GM23338 (cell line): Measurements from ENCODE around the gene RNF8. TPM values are rescaled to one million over a fixed set of nuclear protein-coding genes. Genes with fewer than 3 reads are reported as not detected.
A peak's percentile ranks its signal among the peaks of the same experiment; 100 is the strongest.

ENCODE experiments used
- ATAC-seq: fragments of 200-7000 bp; cut with Tn5 transposase; 3 replicates; pipeline ENCODE4 v1.9.1; 2020
- DNase-seq: peaks from one replicate; pipeline ENCODE4 v3.0.0-alpha.2; 2015; ENCODE audit warnings: low spot score
- H2AFZ ChIP-seq: fragments of 200-600 bp; sonication (generic); 2 replicates; pipeline ENCODE4 v1.8.0; 2016; ENCODE audit warnings: antibody characterized with exemption, mild to moderate bottlenecking, moderate library complexity
- H3F3A ChIP-seq: fragments of 200-600 bp; sonication (generic); replicated peaks from 2 replicates; pipeline ENCODE4 v1.8.0; 2017; ENCODE audit warnings: antibody characterized with exemption, mixed run types, low read depth
- H3K27ac ChIP-seq: fragments of 200-600 bp; sonication (generic); 2 replicates; pipeline ENCODE4 v1.6.1; 2016; ENCODE audit warnings: low read depth
- H3K27me3 ChIP-seq: fragments of 200-600 bp; sonication (generic); 2 replicates; pipeline ENCODE4 v1.8.0; 2016; ENCODE audit warnings: mild to moderate bottlenecking, mixed run types, moderate library complexity; ENCODE audit not compliant: insufficient read depth
- H3K36me3 ChIP-seq: fragments of 200-600 bp; sonication (generic); 2 replicates; pipeline ENCODE4 v1.8.0; 2016; ENCODE audit warnings: mild to moderate bottlenecking; ENCODE audit not compliant: insufficient read depth
- H3K4me1 ChIP-seq: fragments of 200-600 bp; sonication (generic); 2 replicates; pipeline ENCODE4 v1.8.0; 2016; ENCODE audit warnings: mild to moderate bottlenecking, moderate library complexity; ENCODE audit not compliant: insufficient read depth
- H3K4me2 ChIP-seq: fragments of 200-600 bp; sonication (generic); 2 replicates; pipeline ENCODE4 v1.7.1; 2017; ENCODE audit warnings: mixed run types
- H3K4me3 ChIP-seq: fragments of 200-600 bp; sonication (generic); 2 replicates; pipeline ENCODE4 v1.6.1; 2016; ENCODE audit warnings: mixed run types
- H3K79me2 ChIP-seq: fragments of 200-600 bp; sonication (generic); replicated peaks from 2 replicates; pipeline ENCODE4 v1.8.0; 2017; ENCODE audit warnings: mild to moderate bottlenecking; ENCODE audit not compliant: insufficient read depth
- H3K9me2 ChIP-seq: fragments of 200-600 bp; sonication (generic); 2 replicates; pipeline ENCODE4 v1.8.0; 2017; ENCODE audit not compliant: insufficient read depth
- H4K20me1 ChIP-seq: fragments of 200-600 bp; sonication (generic); replicated peaks from 2 replicates; pipeline ENCODE4 v1.8.0; 2017; ENCODE audit warnings: mild to moderate bottlenecking; ENCODE audit not compliant: insufficient read depth
- H3K27ac Mint-ChIP-seq: 2 replicates; pipeline ENCODE4 v1.8.0; 2020; ENCODE audit warnings: inconsistent platforms, mild to moderate bottlenecking, moderate library complexity, mixed read lengths
- H3K27me3 Mint-ChIP-seq: 3 replicates; pipeline ENCODE4 v1.8.0; 2022; ENCODE audit warnings: low read depth, mild to moderate bottlenecking, moderate library complexity, mixed read lengths, inconsistent platforms; ENCODE audit not compliant: insufficient read depth, poor library complexity
- H3K36me3 Mint-ChIP-seq: 3 replicates; pipeline ENCODE4 v1.8.0; 2021; ENCODE audit warnings: low read depth, mild to moderate bottlenecking, inconsistent platforms, moderate library complexity, mixed read lengths
- H3K4me1 Mint-ChIP-seq: 3 replicates; pipeline ENCODE4 v1.8.0; 2020; ENCODE audit warnings: mild to moderate bottlenecking, inconsistent platforms, mixed read lengths
- H3K4me3 Mint-ChIP-seq: 3 replicates; pipeline ENCODE4 v1.8.0; 2021; ENCODE audit warnings: moderate library complexity, mild to moderate bottlenecking, inconsistent platforms, mixed read lengths
- H3K9me3 Mint-ChIP-seq: 3 replicates; pipeline ENCODE4 v1.8.0; 2020; ENCODE audit warnings: moderate library complexity, mild to moderate bottlenecking, inconsistent platforms, mixed read lengths
- CREB1 ChIP-seq: fragments of 250-450 bp; sonication (Bioruptor Pico); IDR thresholded peaks from 2 replicates; pipeline ENCODE4 v1.5.0; 2020; ENCODE audit warnings: low read depth, mild to moderate bottlenecking, moderate library complexity
- CTCF ChIP-seq, 2 experiments: fragments of 200-600 bp in 1 of 2; sonication (generic) in 1 of 2; conservative IDR thresholded peaks; 2 replicates each; pipeline versions ENCODE4 v1.5.1 to v1.6.1; 2016 to 2017; ENCODE audit warnings: antibody characterized with exemption in 2 of 2, low read depth in 2 of 2, mild to moderate bottlenecking in 2 of 2, moderate library complexity in 1 of 2
- ETS1 ChIP-seq: IDR thresholded peaks from 2 replicates; pipeline ENCODE4 v1.6.1; 2016; ENCODE audit warnings: antibody characterized with exemption
- EZH2 ChIP-seq: fragments of 200-600 bp; sonication (generic); IDR thresholded peaks from one replicate; pipeline ENCODE4 v1.8.0; 2017; ENCODE audit warnings: antibody characterized with exemption, mild to moderate bottlenecking, low read depth; ENCODE audit not compliant: unreplicated experiment
- EZH2phosphoT487 ChIP-seq: fragments of 200-600 bp; sonication (generic); IDR thresholded peaks from one replicate; pipeline ENCODE4 v1.8.1; 2018; ENCODE audit warnings: antibody characterized with exemption; ENCODE audit not compliant: unreplicated experiment
- NANOG ChIP-seq: IDR thresholded peaks from 2 replicates; pipeline ENCODE4 v1.6.1; 2016; ENCODE audit warnings: antibody characterized with exemption, borderline replicate concordance
- POLR2AphosphoS5 ChIP-seq: IDR thresholded peaks from 2 replicates; pipeline ENCODE4 v1.6.1; 2016; ENCODE audit warnings: antibody characterized with exemption, low read depth
- STAT1 ChIP-seq: IDR thresholded peaks from one replicate; pipeline ENCODE4 v1.6.1; 2016; ENCODE audit warnings: antibody characterized with exemption; ENCODE audit not compliant: unreplicated experiment
- ZNF114 ChIP-seq: fragments of 250-450 bp; sonication (Bioruptor Pico); IDR thresholded peaks from 2 replicates; pipeline ENCODE4 v1.5.0; 2020; ENCODE audit warnings: mild to moderate bottlenecking, moderate library complexity
- ZNF331 ChIP-seq: fragments of 250-450 bp; sonication (Bioruptor Pico); IDR thresholded peaks from 2 replicates; pipeline ENCODE4 v1.5.0; 2020; ENCODE audit warnings: low read depth, mild to moderate bottlenecking, moderate library complexity
- ZNF462 ChIP-seq: fragments of 250-450 bp; sonication (Bioruptor Pico); IDR thresholded peaks from 2 replicates; pipeline ENCODE4 v1.5.0; 2020; ENCODE audit warnings: mild to moderate bottlenecking, moderate library complexity
- polyA plus RNA-seq: library from polyadenylated mRNA; unstranded; fragments of >200 nt; fragmentation: Nextera tagmentation; extraction: Ambion mirVana; gene quantifications from 2 replicates; pipeline ENCODE4 v1.2.1, GENCODE V29; 2016
- total RNA-seq: library from RNA; depleted of rRNA; stranded (reverse); fragments of >200 nt; shearing (Covaris generic); gene quantifications from 2 replicates; pipeline ENCODE4 v1.2.3, GENCODE V29; 2014

RNF8 gene
- total and polyA plus RNA-seq, 2 experiments from 2014 or later: 41.6 to 55.2 TPM

GRCh38 chr6:37314487-37315156 lies 39.2 kb upstream of the RNF8 start:
- no peaks in the 10 kb centered on the region for H3K9me2 ChIP-seq
- Mint-ChIP-seq H3K4me1 (no peaks in the 10 kb centered on the region), H3K9me3 (no peaks in the 10 kb centered on the region), H3K27ac (no peak overlapping the region), H3K4me3 (no peak overlapping the region), H3K36me3 (peaks cover 17% of the 10 kb centered on the region), H3K27me3 (no peaks in the 10 kb centered on the region)
- H3K4me2 ChIP-seq: no peak overlapping the region
- ATAC-seq: peak; percentile 96
- H3K27me3 ChIP-seq: no peaks in the 10 kb centered on the region
- H3F3A ChIP-seq: 0 out of 2 replicates have a peak, but pooled peaks cover 6% of the 10 kb centered on the region
- TF ChIP-seq NANOG (no peak), ZNF331 (no peak), CTCF (conservative IDR thresholded peaks at IDR 0.05; ENCODE audit: low read depth in 2 of 2) (peak; percentile 70 to 89), POLR2AphosphoS5 (no peak), EZH2 (no peak)
- no peaks in the 10 kb centered on the region; the same call in none of the 2 replicates for H4K20me1 ChIP-seq
- H3K36me3 ChIP-seq: peaks cover 20% of the 10 kb centered on the region
- no peaks in the 10 kb centered on the region for H3K79me2 ChIP-seq
- H2AFZ ChIP-seq: no peak overlapping the region
- no peak overlapping the region for H3K4me3 ChIP-seq
- DNase-seq: peak; percentile 82
- no peaks in the 10 kb centered on the region for H3K4me1 ChIP-seq
- no peak overlapping the region for H3K27ac ChIP-seq

GRCh38 chr6:37315157-37315515 lies 38.6 kb upstream of the RNF8 start:
- Mint-ChIP-seq H3K9me3 (no peaks in the 10 kb centered on the region), H3K27ac (no peak overlapping the region), H3K36me3 (peaks cover 20% of the 10 kb centered on the region), H3K4me1 (no peaks in the 10 kb centered on the region), H3K4me3 (no peak overlapping the region), H3K27me3 (no peaks in the 10 kb centered on the region)
- no peaks in the 10 kb centered on the region for H3K27me3 ChIP-seq
- H4K20me1 ChIP-seq: no peaks in the 10 kb centered on the region; the same call in none of the 2 replicates
- no peaks in the 10 kb centered on the region for H3K9me2 ChIP-seq
- H3K27ac ChIP-seq: no peak overlapping the region
- no peak for ATAC-seq
- H3K4me3 ChIP-seq: no peak overlapping the region
- no peak overlapping the region for H3K4me2 ChIP-seq
- no peak overlapping the region for H2AFZ ChIP-seq
- H3F3A ChIP-seq: 0 out of 2 replicates have a peak, but pooled peaks cover 6% of the 10 kb centered on the region
- peaks cover 20% of the 10 kb centered on the region for H3K36me3 ChIP-seq
- no peaks in the 10 kb centered on the region for H3K4me1 ChIP-seq
- DNase-seq: no peak
- no peaks in the 10 kb centered on the region for H3K79me2 ChIP-seq
- no peak for TF ChIP-seq ZNF462 (CRISPR knock-in tag)
- no peak for TF ChIP-seq STAT1
- TF ChIP-seq EZH2phosphoT487: no peak
- TF ChIP-seq ZNF114 (CRISPR knock-in tag): no peak
- TF ChIP-seq ETS1: no peak
- no peak for TF ChIP-seq EZH2
- no peak for TF ChIP-seq CREB1 (CRISPR knock-in tag)
- TF ChIP-seq NANOG: no peak
